MM.1S (cell line): ENCODE measurements around the gene NDUFC1.

Source experiments
- DNase-seq: peaks from one replicate; pipeline ENCODE4 v3.0.0-alpha.2; 2015
- H2AFZ ChIP-seq: fragments of 300-600 bp; sonication (generic); 2 replicates; pipeline ENCODE4 v1.6.0; 2016; ENCODE audit warnings: antibody characterized with exemption, low read length
- H3F3A ChIP-seq: fragments of 300-600 bp; sonication (generic); 2 replicates; pipeline ENCODE4 v1.6.1; 2016; ENCODE audit warnings: mild to moderate bottlenecking, antibody characterized with exemption, low read length, moderate library complexity, mixed read lengths; ENCODE audit not compliant: insufficient read depth
- H3K27ac ChIP-seq: fragments of 300-600 bp; sonication (generic); 2 replicates; pipeline ENCODE4 v1.5.1; 2016; ENCODE audit warnings: mild to moderate bottlenecking, low read length
- H3K27me3 ChIP-seq: fragments of 300-600 bp; sonication (generic); replicated peaks from 2 replicates; pipeline ENCODE4 v1.6.0; 2016; ENCODE audit warnings: low read length; ENCODE audit not compliant: insufficient read depth
- H3K36me3 ChIP-seq: fragments of 300-600 bp; sonication (generic); replicated peaks from 2 replicates; pipeline ENCODE4 v1.6.1; 2016; ENCODE audit warnings: mild to moderate bottlenecking, low read length, mixed read lengths; ENCODE audit not compliant: insufficient read depth
- H3K4me1 ChIP-seq: fragments of 300-600 bp; sonication (generic); 2 replicates; pipeline ENCODE4 v1.6.1; 2016; ENCODE audit warnings: low read length, mixed read lengths
- H3K4me2 ChIP-seq: fragments of 300-600 bp; sonication (generic); 2 replicates; pipeline ENCODE4 v1.6.0; 2016; ENCODE audit warnings: low read depth, low read length
- H3K4me3 ChIP-seq: fragments of 300-600 bp; sonication (generic); 2 replicates; pipeline ENCODE4 v1.5.1; 2016; ENCODE audit warnings: low read length, mixed read lengths
- H3K79me2 ChIP-seq: fragments of 300-600 bp; sonication (generic); 2 replicates; pipeline ENCODE4 v1.6.1; 2016; ENCODE audit warnings: mixed run types, low read length, mixed read lengths
- H3K9ac ChIP-seq: fragments of 300-600 bp; sonication (generic); 2 replicates; pipeline ENCODE4 v1.6.1; 2016; ENCODE audit warnings: low read length, mixed read lengths
- H3K9me2 ChIP-seq: fragments of 300-600 bp; sonication (generic); replicated peaks from 2 replicates; pipeline ENCODE4 v1.6.1; 2016; ENCODE audit warnings: mild to moderate bottlenecking, low read length, mixed read lengths; ENCODE audit not compliant: insufficient read depth
- H3K9me3 ChIP-seq: fragments of 300-600 bp; sonication (generic); replicated peaks from 2 replicates; pipeline ENCODE4 v1.6.1; 2016; ENCODE audit warnings: mild to moderate bottlenecking, low read length, mixed read lengths; ENCODE audit not compliant: insufficient read depth
- H4K20me1 ChIP-seq: fragments of 300-600 bp; sonication (generic); 2 replicates; pipeline ENCODE4 v1.6.1; 2016; ENCODE audit warnings: mild to moderate bottlenecking, low read length, moderate library complexity, mixed read lengths; ENCODE audit not compliant: insufficient read depth
- EZH2 ChIP-seq: fragments of 300-600 bp; sonication (generic); optimal IDR thresholded peaks from 2 replicates; pipeline ENCODE3; 2017; ENCODE audit warnings: low read depth, mild to moderate bottlenecking, antibody characterized with exemption, low read length, mixed read lengths
- EZH2phosphoT487 ChIP-seq: fragments of 300-600 bp; sonication (generic); IDR thresholded peaks from 2 replicates; pipeline ENCODE4 v1.6.1; 2018; ENCODE audit warnings: antibody characterized with exemption, low read length
- TF ChIP-seq, protein P1 (sequence below): fragments of 300-600 bp; sonication (generic); IDR thresholded peaks from 2 replicates; pipeline ENCODE4 v1.5.1; 2016; ENCODE audit warnings: antibody characterized with exemption, low read length, mixed read lengths

NDUFC1 gene

DNA sequence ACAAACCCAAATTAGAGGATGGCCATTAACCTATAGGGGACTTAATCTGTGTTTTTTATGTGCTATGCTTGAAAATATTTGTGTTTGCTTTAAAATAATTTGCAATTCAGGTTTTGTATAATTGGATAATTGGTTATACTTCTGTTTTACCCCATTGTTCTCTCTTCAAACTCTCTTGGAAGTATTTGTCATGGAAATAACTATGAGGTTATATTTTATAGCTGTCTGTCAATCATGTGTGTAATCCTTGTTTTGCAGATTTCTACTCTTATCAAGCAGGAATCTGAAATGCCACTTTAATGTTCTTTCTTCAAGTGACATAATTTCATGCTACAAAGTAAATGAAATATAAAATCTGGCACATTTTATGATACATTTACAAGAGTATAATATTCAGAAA, 15.4 kb upstream of the NDUFC1 start:
- peaks cover 12% of the 10 kb centered on the region for H3F3A ChIP-seq
- no peak overlapping the region for H2AFZ ChIP-seq
- H3K9ac ChIP-seq: no peak overlapping the region
- H3K4me2 ChIP-seq: no peak overlapping the region
- DNase-seq: no peak
- no peaks in the 10 kb centered on the region for H3K9me3 ChIP-seq
- peaks cover 15% of the 10 kb centered on the region for H3K4me1 ChIP-seq
- H3K79me2 ChIP-seq: peaks cover 100% of the 10 kb centered on the region
- no peak for TF ChIP-seq EZH2phosphoT487
- TF ChIP-seq, protein P1, sequence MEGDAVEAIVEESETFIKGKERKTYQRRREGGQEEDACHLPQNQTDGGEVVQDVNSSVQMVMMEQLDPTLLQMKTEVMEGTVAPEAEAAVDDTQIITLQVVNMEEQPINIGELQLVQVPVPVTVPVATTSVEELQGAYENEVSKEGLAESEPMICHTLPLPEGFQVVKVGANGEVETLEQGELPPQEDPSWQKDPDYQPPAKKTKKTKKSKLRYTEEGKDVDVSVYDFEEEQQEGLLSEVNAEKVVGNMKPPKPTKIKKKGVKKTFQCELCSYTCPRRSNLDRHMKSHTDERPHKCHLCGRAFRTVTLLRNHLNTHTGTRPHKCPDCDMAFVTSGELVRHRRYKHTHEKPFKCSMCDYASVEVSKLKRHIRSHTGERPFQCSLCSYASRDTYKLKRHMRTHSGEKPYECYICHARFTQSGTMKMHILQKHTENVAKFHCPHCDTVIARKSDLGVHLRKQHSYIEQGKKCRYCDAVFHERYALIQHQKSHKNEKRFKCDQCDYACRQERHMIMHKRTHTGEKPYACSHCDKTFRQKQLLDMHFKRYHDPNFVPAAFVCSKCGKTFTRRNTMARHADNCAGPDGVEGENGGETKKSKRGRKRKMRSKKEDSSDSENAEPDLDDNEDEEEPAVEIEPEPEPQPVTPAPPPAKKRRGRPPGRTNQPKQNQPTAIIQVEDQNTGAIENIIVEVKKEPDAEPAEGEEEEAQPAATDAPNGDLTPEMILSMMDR: no peak
- no peak for TF ChIP-seq EZH2
- no peaks in the 10 kb centered on the region for H3K36me3 ChIP-seq
- H4K20me1 ChIP-seq: peaks cover 24% of the 10 kb centered on the region
- no peak overlapping the region for H3K4me3 ChIP-seq
- no peaks in the 10 kb centered on the region for H3K9me2 ChIP-seq
- no peak overlapping the region for H3K27ac ChIP-seq
- no peaks in the 10 kb centered on the region for H3K27me3 ChIP-seq

DNA sequence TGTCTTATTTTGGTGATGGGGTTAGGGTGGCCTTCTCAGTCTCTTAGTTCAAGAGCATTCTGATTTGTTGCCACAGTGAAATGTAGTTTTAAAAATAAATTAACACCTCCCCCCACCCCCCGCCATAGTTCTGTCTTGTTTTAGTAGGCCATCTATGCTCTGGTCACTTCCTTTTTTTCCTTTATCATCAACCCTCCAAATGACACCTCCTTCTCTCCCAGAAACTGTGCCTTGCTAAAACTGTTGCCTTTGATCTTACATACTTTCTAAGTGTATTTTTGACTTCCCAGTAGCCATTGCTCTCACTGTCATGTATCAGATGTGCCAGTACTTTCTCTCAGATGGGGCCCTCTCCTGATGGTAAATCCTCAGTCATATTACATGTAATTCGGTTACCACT, 14.5 kb upstream of the NDUFC1 start:
- H3K27me3 ChIP-seq: no peaks in the 10 kb centered on the region
- no peaks in the 10 kb centered on the region for H3K9me3 ChIP-seq
- H3K9ac ChIP-seq: no peak overlapping the region
- no peak overlapping the region for H3K4me3 ChIP-seq
- H3K27ac ChIP-seq: no peak overlapping the region
- no peak for DNase-seq
- H3K36me3 ChIP-seq: no peaks in the 10 kb centered on the region
- H2AFZ ChIP-seq: no peak overlapping the region
- H4K20me1 ChIP-seq: peaks cover 33% of the 10 kb centered on the region
- no peak overlapping the region; the same call in 1 of the 2 replicates for H3K4me2 ChIP-seq
- peaks cover 100% of the 10 kb centered on the region for H3K79me2 ChIP-seq
- no peaks in the 10 kb centered on the region for H3K9me2 ChIP-seq
- peaks cover 15% of the 10 kb centered on the region for H3K4me1 ChIP-seq
- TF ChIP-seq EZH2phosphoT487 (no peak), EZH2 (no peak)
- TF ChIP-seq, protein P1: no peak
- H3F3A ChIP-seq: peaks cover 12% of the 10 kb centered on the region

- Histone ChIP-seq H4K20me1 (peaks cover 43% of the 10 kb centered on the region), H3K4me1 (peaks cover 14% of the 10 kb centered on the region), H3K4me2 (peak overlapping the region; percentile 77), H3K9me3 (no peaks in the 10 kb centered on the region), H3K36me3 (no peaks in the 10 kb centered on the region), H3K4me3 (peak overlapping the region; percentile 44; the same call in 1 of the 2 replicates), H2AFZ (no peak overlapping the region), H3K27ac (peak overlapping the region; percentile 18; the same call in 1 of the 2 replicates), H3K9ac (no peak overlapping the region), H3K27me3 (no peaks in the 10 kb centered on the region), H3K9me2 (no peaks in the 10 kb centered on the region), H3F3A (peaks cover 12% of the 10 kb centered on the region), H3K79me2 (peaks cover 100% of the 10 kb centered on the region)
- no peak for DNase-seq
- TF ChIP-seq EZH2phosphoT487: no peak
- no peak for TF ChIP-seq EZH2
- TF ChIP-seq, protein P1: no peak
Observed at GRCh38 chr4:139315221-139315675, 13.0 kb upstream of the NDUFC1 start.
